ENCODE data around the gene CHAD.

Gene CHAD

DNA sequence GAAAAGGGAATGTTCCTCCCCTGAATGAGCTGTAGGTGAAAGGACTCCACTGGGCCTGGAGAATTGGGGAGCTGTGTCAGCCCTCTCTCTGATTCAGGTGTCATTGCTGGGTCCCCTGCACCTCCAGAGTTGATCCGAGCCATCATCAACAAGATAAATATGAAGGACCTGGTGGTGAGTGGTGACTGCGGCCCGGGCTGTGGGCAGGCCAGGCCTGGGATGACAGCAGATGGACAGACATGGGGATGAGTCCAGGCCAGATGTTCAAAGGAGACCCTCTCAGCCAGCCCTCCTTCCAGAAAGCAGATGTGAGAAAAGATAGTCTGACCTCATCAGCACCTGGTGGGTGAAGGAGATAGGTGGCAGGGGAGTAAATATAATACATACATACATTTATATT, 4.6 kb downstream of the CHAD start:
- no peak overlapping the region for H3K4me3 ChIP-seq (ENCODE audit: low read depth in 1 of 2, low read length in 2 of 2)
- H3K9me3 ChIP-seq (ENCODE audit: control insufficient read depth in 1 of 2, low read length in 2 of 2): no peaks in the 10 kb centered on the region
- no peak overlapping the region for H3K27ac ChIP-seq (ENCODE audit: low read length)
- peaks cover 0 to 11% of the 10 kb centered on the region in 2 donors for H3K36me3 ChIP-seq (ENCODE audit: control insufficient read depth in 1 of 2, insufficient read depth in 2 of 2, low read length in 2 of 2)
- H3K4me1 ChIP-seq (ENCODE audit: control insufficient read depth in 1 of 2, insufficient read depth in 2 of 2, low read length in 2 of 2): peaks cover 0 to 13% of the 10 kb centered on the region in 2 donors
- peaks cover 12% of the 10 kb centered on the region for H3K27me3 ChIP-seq (ENCODE audit: low read depth, low read length)

- no peaks in the 10 kb centered on the region for H3K4me1 ChIP-seq (ENCODE audit: control insufficient read depth in 1 of 2, insufficient read depth in 2 of 2, low read length in 2 of 2)
- H3K4me3 ChIP-seq (ENCODE audit: low read depth in 1 of 2, low read length in 2 of 2): no peak overlapping the region
- peaks cover 0 to 11% of the 10 kb centered on the region in 2 donors for H3K36me3 ChIP-seq (ENCODE audit: control insufficient read depth in 1 of 2, insufficient read depth in 2 of 2, low read length in 2 of 2)
- H3K27ac ChIP-seq (ENCODE audit: low read length): no peak overlapping the region
- H3K27me3 ChIP-seq (ENCODE audit: low read depth, low read length): peaks cover 1% of the 10 kb centered on the region
- H3K9me3 ChIP-seq (ENCODE audit: control insufficient read depth in 1 of 2, low read length in 2 of 2): no peaks in the 10 kb centered on the region
Observed at GRCh38 chr17:50462446-50462845, 6.2 kb downstream of the CHAD start.

DNA sequence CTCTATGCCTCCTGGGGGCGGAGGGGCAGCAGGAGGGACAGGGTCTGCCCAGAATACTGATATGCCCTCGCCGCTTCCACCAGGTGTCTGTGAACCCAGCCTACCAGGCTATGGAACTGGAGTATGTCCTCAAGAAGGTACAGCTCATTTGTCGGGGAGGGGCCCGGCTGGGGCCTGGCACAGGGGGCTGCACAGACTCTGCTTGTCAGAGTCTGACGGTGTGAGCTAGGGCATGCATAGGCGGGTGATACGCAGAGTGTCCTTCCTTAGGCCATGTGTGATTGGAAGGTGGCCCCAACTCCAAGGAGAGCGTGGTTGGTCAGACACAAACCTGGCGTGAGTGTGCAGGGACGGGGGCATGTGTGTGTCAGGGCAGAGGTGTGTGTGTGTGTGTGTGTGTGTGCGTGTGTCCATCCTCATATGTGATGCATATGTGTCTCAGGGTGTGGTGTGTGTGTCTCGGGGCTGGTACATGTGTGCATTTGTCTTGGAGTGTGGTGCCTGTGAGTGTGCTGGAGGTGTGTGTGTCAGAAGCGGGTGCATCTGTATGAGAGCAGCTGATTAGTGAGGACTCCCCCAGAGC, 7.0 kb downstream of the CHAD start:
- H3K27me3 ChIP-seq (ENCODE audit: low read depth, low read length): no peaks in the 10 kb centered on the region
- H3K27ac ChIP-seq (ENCODE audit: low read length): no peak overlapping the region
- H3K4me3 ChIP-seq (ENCODE audit: low read depth in 1 of 2, low read length in 2 of 2): no peak overlapping the region
- no peaks in the 10 kb centered on the region for H3K9me3 ChIP-seq (ENCODE audit: control insufficient read depth in 1 of 2, low read length in 2 of 2)
- no peaks in the 10 kb centered on the region for H3K4me1 ChIP-seq (ENCODE audit: control insufficient read depth in 1 of 2, insufficient read depth in 2 of 2, low read length in 2 of 2)
- peaks cover 0 to 11% of the 10 kb centered on the region in 2 donors for H3K36me3 ChIP-seq (ENCODE audit: control insufficient read depth in 1 of 2, insufficient read depth in 2 of 2, low read length in 2 of 2)

GRCh38 chr17:50460831-50461526, 7.7 kb downstream of the CHAD start:
- Histone ChIP-seq H3K4me3 (ENCODE audit: low read depth in 1 of 2, low read length in 2 of 2) (no peak overlapping the region), H3K4me1 (ENCODE audit: control insufficient read depth in 1 of 2, insufficient read depth in 2 of 2, low read length in 2 of 2) (no peaks in the 10 kb centered on the region), H3K27ac (ENCODE audit: low read length) (no peak overlapping the region), H3K9me3 (ENCODE audit: control insufficient read depth in 1 of 2, low read length in 2 of 2) (no peaks in the 10 kb centered on the region), H3K27me3 (ENCODE audit: low read depth, low read length) (no peaks in the 10 kb centered on the region), H3K36me3 (ENCODE audit: control insufficient read depth in 1 of 2, insufficient read depth in 2 of 2, low read length in 2 of 2) (peaks cover 0 to 11% of the 10 kb centered on the region in 2 donors)

GRCh38 chr17:50459756-50460155, 8.9 kb downstream of the CHAD start:
- Histone ChIP-seq H3K27ac (ENCODE audit: low read length) (no peak overlapping the region), H3K4me1 (ENCODE audit: control insufficient read depth in 1 of 2, insufficient read depth in 2 of 2, low read length in 2 of 2) (no peaks in the 10 kb centered on the region), H3K4me3 (ENCODE audit: low read depth in 1 of 2, low read length in 2 of 2) (no peak overlapping the region), H3K36me3 (ENCODE audit: control insufficient read depth in 1 of 2, insufficient read depth in 2 of 2, low read length in 2 of 2) (peaks cover 0 to 11% of the 10 kb centered on the region in 2 donors), H3K27me3 (ENCODE audit: low read depth, low read length) (no peaks in the 10 kb centered on the region), H3K9me3 (ENCODE audit: control insufficient read depth in 1 of 2, low read length in 2 of 2) (no peaks in the 10 kb centered on the region)

GRCh38 chr17:50458701-50459676, 9.7 kb downstream of the CHAD start:
- Histone ChIP-seq H3K36me3 (ENCODE audit: control insufficient read depth in 1 of 2, insufficient read depth in 2 of 2, low read length in 2 of 2) (peaks cover 0 to 11% of the 10 kb centered on the region in 2 donors), H3K4me3 (ENCODE audit: low read depth in 1 of 2, low read length in 2 of 2) (no peak overlapping the region), H3K27me3 (ENCODE audit: low read depth, low read length) (no peaks in the 10 kb centered on the region), H3K4me1 (ENCODE audit: control insufficient read depth in 1 of 2, insufficient read depth in 2 of 2, low read length in 2 of 2) (no peaks in the 10 kb centered on the region), H3K27ac (ENCODE audit: low read length) (no peak overlapping the region), H3K9me3 (ENCODE audit: control insufficient read depth in 1 of 2, low read length in 2 of 2) (no peaks in the 10 kb centered on the region)

DNA sequence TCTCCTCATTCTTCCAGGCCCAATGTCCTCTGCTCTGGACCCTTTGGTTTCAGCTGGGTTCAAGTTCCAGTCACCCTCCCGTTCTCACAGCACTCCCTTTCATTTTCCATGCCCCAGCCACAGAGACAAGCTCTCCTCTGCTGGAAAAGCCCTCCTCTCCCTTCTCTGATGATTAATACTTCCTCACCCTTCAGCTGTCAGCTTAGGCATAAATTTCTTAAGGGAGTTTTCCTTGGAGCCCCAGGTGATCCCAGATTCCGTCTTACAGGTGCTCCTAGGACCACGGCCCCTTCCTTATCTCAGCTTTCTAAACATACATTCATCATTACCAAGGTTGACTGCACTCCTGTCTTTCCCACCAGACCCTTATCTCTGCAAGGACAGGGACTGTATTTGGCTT, 10.4 kb downstream of the CHAD start:
- no peaks in the 10 kb centered on the region for H3K4me1 ChIP-seq (ENCODE audit: control insufficient read depth in 1 of 2, insufficient read depth in 2 of 2, low read length in 2 of 2)
- no peak overlapping the region for H3K27ac ChIP-seq (ENCODE audit: low read length)

DNA sequence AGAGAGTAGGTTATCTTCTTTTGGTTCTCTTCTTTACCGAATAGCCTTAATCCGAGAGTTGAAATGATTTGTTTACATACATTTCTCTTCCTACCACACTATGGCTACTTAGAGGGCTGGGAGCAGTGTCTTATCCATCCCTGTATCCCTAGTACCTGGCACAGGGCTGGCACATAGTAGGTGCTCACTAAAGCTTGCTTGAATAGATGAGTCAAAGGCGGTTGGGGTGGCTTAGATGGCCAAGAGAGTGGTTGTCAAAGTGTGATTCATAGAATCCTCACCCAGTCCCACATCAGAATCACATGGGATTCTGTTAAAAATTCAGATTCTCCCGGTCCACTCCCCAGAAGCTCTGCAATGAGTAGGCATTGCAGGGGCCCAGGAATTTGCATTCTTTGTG, 11.1 kb downstream of the CHAD start:
- Histone ChIP-seq H3K4me1 (ENCODE audit: control insufficient read depth in 1 of 2, insufficient read depth in 2 of 2, low read length in 2 of 2) (peaks cover 0 to 4% of the 10 kb centered on the region in 2 donors), H3K27me3 (ENCODE audit: low read depth, low read length) (no peaks in the 10 kb centered on the region), H3K27ac (ENCODE audit: low read length) (no peak overlapping the region), H3K36me3 (ENCODE audit: control insufficient read depth in 1 of 2, insufficient read depth in 2 of 2, low read length in 2 of 2) (peaks cover 0 to 8% of the 10 kb centered on the region in 2 donors), H3K9me3 (ENCODE audit: control insufficient read depth in 1 of 2, low read length in 2 of 2) (no peaks in the 10 kb centered on the region), H3K4me3 (ENCODE audit: low read depth in 1 of 2, low read length in 2 of 2) (no peak overlapping the region)

More for the DNA sequence above, 10.4 kb downstream of the CHAD start:
- H3K9me3 ChIP-seq (ENCODE audit: control insufficient read depth in 1 of 2, low read length in 2 of 2): no peaks in the 10 kb centered on the region
- H3K4me3 ChIP-seq (ENCODE audit: low read depth in 1 of 2, low read length in 2 of 2): no peak overlapping the region
- peaks cover 0 to 11% of the 10 kb centered on the region in 2 donors for H3K36me3 ChIP-seq (ENCODE audit: control insufficient read depth in 1 of 2, insufficient read depth in 2 of 2, low read length in 2 of 2)
- H3K27me3 ChIP-seq (ENCODE audit: low read depth, low read length): no peaks in the 10 kb centered on the region

DNA sequence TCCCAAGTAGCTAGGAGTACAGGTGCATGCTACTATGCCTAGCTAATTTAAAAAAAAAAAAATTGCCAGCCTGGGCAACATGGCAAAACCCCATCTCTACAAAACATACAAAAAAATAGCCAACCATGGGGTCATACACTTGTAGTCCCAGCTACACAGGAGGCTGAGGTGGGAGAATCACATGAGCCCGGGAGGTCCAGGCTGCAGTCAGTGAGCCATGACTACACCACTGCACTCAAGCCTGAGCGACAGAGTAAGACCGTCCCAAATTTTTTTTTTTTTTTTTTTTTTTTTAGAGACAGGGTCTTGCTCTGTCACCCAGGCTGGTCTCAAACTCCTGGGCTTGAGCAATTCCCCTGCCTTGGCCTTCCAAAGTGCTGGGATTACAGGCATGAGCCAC, 14.8 kb downstream of the CHAD start:
- H3K36me3 ChIP-seq (ENCODE audit: control insufficient read depth in 1 of 2, insufficient read depth in 2 of 2, low read length in 2 of 2): no peaks in the 10 kb centered on the region

GRCh38 chr17:50452630-50453300, 15.9 kb downstream of the CHAD start:
- Histone ChIP-seq H3K27ac (ENCODE audit: low read length) (no peak overlapping the region), H3K27me3 (ENCODE audit: low read depth, low read length) (no peaks in the 10 kb centered on the region), H3K36me3 (ENCODE audit: control insufficient read depth in 1 of 2, insufficient read depth in 2 of 2, low read length in 2 of 2) (no peaks in the 10 kb centered on the region), H3K9me3 (ENCODE audit: control insufficient read depth in 1 of 2, low read length in 2 of 2) (no peaks in the 10 kb centered on the region), H3K4me3 (ENCODE audit: low read depth in 1 of 2, low read length in 2 of 2) (no peak overlapping the region), H3K4me1 (ENCODE audit: control insufficient read depth in 1 of 2, insufficient read depth in 2 of 2, low read length in 2 of 2) (peaks cover 0 to 4% of the 10 kb centered on the region in 2 donors)

More for the DNA sequence above, 14.8 kb downstream of the CHAD start:
- no peaks in the 10 kb centered on the region for H3K9me3 ChIP-seq (ENCODE audit: control insufficient read depth in 1 of 2, low read length in 2 of 2)
- H3K4me3 ChIP-seq (ENCODE audit: low read depth in 1 of 2, low read length in 2 of 2): no peak overlapping the region
- no peak overlapping the region for H3K27ac ChIP-seq (ENCODE audit: low read length)
- no peaks in the 10 kb centered on the region for H3K27me3 ChIP-seq (ENCODE audit: low read depth, low read length)
- H3K4me1 ChIP-seq (ENCODE audit: control insufficient read depth in 1 of 2, insufficient read depth in 2 of 2, low read length in 2 of 2): peaks cover 0 to 4% of the 10 kb centered on the region in 2 donors
